HepG2 (cell line): ENCODE data around the gene SYT1. TPM values are rescaled to one million over a fixed set of nuclear protein-coding genes. Genes with fewer than 3 reads are reported as not detected.

Experiments
- ATAC-seq: fragments of 200-7000 bp; cut with Tn5 transposase; 3 replicates; pipeline ENCODE4 v1.9.1; 2020; ENCODE audit warnings: mild to moderate bottlenecking, moderate library complexity
- BruUV-seq: library from RNA; stranded (reverse); fragments of 400-500 nt; replicated peaks from 2 replicates; lab custom pipeline; 2021; lab: Mats Ljungman, UMichigan
- CTCF ChIA-PET: fragments of 300-600 bp; formaldehyde crosslinking; extraction: SDS; loops from one replicate; lab custom pipeline; 2021; ENCODE audit warnings: low total read pairs, inconsistent platforms, low intra/inter-chr PET ratio; lab: Yijun Ruan, JAX
- POLR2A ChIA-PET: fragments of 350-600 bp; sonication (Branson Sonifier 250); formaldehyde crosslinking; loops from one replicate; lab custom pipeline; 2020; ENCODE audit warnings: antibody characterized with exemption, inconsistent platforms; lab: Yijun Ruan, JAX
- DNase-seq: peaks from one replicate; pipeline ENCODE4 v3.0.0-alpha.2; 2015; ENCODE audit warnings: low spot score
- FAIRE-seq: peaks from 3 replicates; lab custom pipeline; 2011; peaks lifted over from hg19 to GRCh38; lab: Jason Lieb, UNC
- H2AFZ ChIP-seq: one replicate; pipeline ENCODE4 v1.6.1; 2011; ENCODE audit warnings: low read length, inconsistent platforms
- H3K27ac ChIP-seq: fragments of 300-600 bp; 3 replicates; pipeline ENCODE4 v1.8.0; 2011; ENCODE audit warnings: mixed run types, mild to moderate bottlenecking, mixed read lengths, low read length, inconsistent platforms; ENCODE audit not compliant: insufficient read depth; ENCODE audit errors: extremely low read length
- H3K27me3 ChIP-seq, 2 experiments: fragments of 200-600 bp in 1 of 2; 2 replicates in 1 of 2; 3 replicates in 1 of 2; pipeline versions ENCODE4 v1.6.0 to v1.8.0; 2011; ENCODE audit warnings: low read length in 2 of 2, mild to moderate bottlenecking in 2 of 2, moderate library complexity in 2 of 2, inconsistent platforms in 1 of 2; ENCODE audit not compliant: insufficient read depth in 2 of 2, control insufficient read depth in 1 of 2
- H3K36me3 ChIP-seq, 2 experiments: fragments of 200-600 bp in 1 of 2; replicated peaks in 1 of 2; 2 replicates in 1 of 2; 3 replicates in 1 of 2; pipeline versions ENCODE4 v1.5.1 to v1.8.0; 2011; ENCODE audit warnings: low read length in 2 of 2, inconsistent platforms in 1 of 2; ENCODE audit not compliant: insufficient read depth in 2 of 2, control insufficient read depth in 1 of 2
- H3K4me1 ChIP-seq: 2 replicates; pipeline ENCODE4 v1.5.1; 2012; ENCODE audit warnings: low read length, inconsistent platforms; ENCODE audit not compliant: insufficient read depth
- H3K4me2 ChIP-seq: 2 replicates; pipeline ENCODE4 v1.6.0; 2011; ENCODE audit warnings: low read depth, low read length, inconsistent platforms
- H3K4me3 ChIP-seq, 3 experiments: fragments of 200-600 bp in 1 of 3; sonication (generic), shearing (Covaris generic) in 1 of 3; replicated peaks in 1 of 3; 2 replicates each; pipeline ENCODE4 v1.5.1; 2011 to 2016; ENCODE audit warnings: low read length in 3 of 3, inconsistent platforms in 2 of 3, low read depth in 2 of 3, mild to moderate bottlenecking in 2 of 3, control low read depth in 1 of 3, mixed read lengths in 1 of 3; ENCODE audit not compliant: insufficient read depth in 1 of 3
- H3K79me2 ChIP-seq: one replicate; pipeline ENCODE4 v1.6.1; 2011; ENCODE audit warnings: low read length, inconsistent platforms; ENCODE audit not compliant: insufficient read depth
- H3K9ac ChIP-seq: 2 replicates; pipeline ENCODE4 v1.6.0; 2011; ENCODE audit warnings: mild to moderate bottlenecking, low read depth, low read length, inconsistent platforms; ENCODE audit not compliant: insufficient read depth
- H3K9me3 ChIP-seq: 2 replicates; pipeline ENCODE4 v1.5.1; 2012; ENCODE audit warnings: mild to moderate bottlenecking, low read length
- H4K20me1 ChIP-seq: 2 replicates; pipeline ENCODE4 v1.6.0; 2011; ENCODE audit warnings: inconsistent platforms, mild to moderate bottlenecking, low read length, moderate library complexity; ENCODE audit not compliant: insufficient read depth
- ATM ChIP-seq: fragments of 450-650 bp; IDR thresholded peaks from 2 replicates; pipeline ENCODE4 v1.7.1; 2017; ENCODE audit warnings: mild to moderate bottlenecking, borderline replicate concordance
- FLYWCH1 ChIP-seq: sonication (generic); formaldehyde crosslinking; IDR thresholded peaks from 2 replicates; pipeline ENCODE4 v1.8.1; 2023; ENCODE audit warnings: mild to moderate bottlenecking, missing genetic modification reagents
- FOXM1 ChIP-seq: sonication (generic); formaldehyde crosslinking; IDR thresholded peaks from 2 replicates; pipeline ENCODE4 v1.5.0; 2020; ENCODE audit warnings: missing genetic modification reagents
- KLF9 ChIP-seq: IDR thresholded peaks from 2 replicates; pipeline ENCODE4 v1.6.1; 2016; ENCODE audit warnings: low read depth
- NFIB ChIP-seq: sonication (generic); formaldehyde crosslinking; IDR thresholded peaks from 2 replicates; pipeline ENCODE4 v1.9.0; 2021; ENCODE audit warnings: missing genetic modification reagents, mild to moderate bottlenecking, borderline replicate concordance
- SRSF9 ChIP-seq: fragments of 200-400 bp; formaldehyde crosslinking; IDR thresholded peaks from 2 replicates; pipeline ENCODE4 v1.6.1; 2018; ENCODE audit warnings: borderline replicate concordance, mild to moderate bottlenecking, low read depth, low read length; ENCODE audit not compliant: insufficient read depth, poor library complexity, severe bottlenecking
- ZNF224 ChIP-seq: sonication (generic); formaldehyde crosslinking; IDR thresholded peaks from 2 replicates; pipeline ENCODE4 v1.5.0; 2020; ENCODE audit warnings: mild to moderate bottlenecking, missing genetic modification reagents
- ZNF333 ChIP-seq: sonication (generic); formaldehyde crosslinking; IDR thresholded peaks from 2 replicates; pipeline ENCODE4 v1.4.0; 2020; ENCODE audit warnings: mild to moderate bottlenecking, missing genetic modification reagents, borderline replicate concordance
- ZNF782 ChIP-seq: sonication (generic); formaldehyde crosslinking; IDR thresholded peaks from 2 replicates; pipeline ENCODE4 v1.4.0; 2020; ENCODE audit warnings: missing genetic modification reagents, mild to moderate bottlenecking, borderline replicate concordance
- WGBS: methylation state at CpG from one replicate; pipeline ENCODE4 v1.1.6; 2017; ENCODE audit warnings: low lambda C conversion rate; 5-methylcytosine and 5-hydroxymethylcytosine counted together
- in situ Hi-C: cut with HindIII; loops from 2 replicates; pipeline ENCODE4 v1.10.0; 2017; ENCODE audit warnings: low pct_unique_long_range_greater_than_20kb; ENCODE audit not compliant: extremely low pct_ligation_motif_present
- intact Hi-C: fragments of 100-400 bp; cut with micrococcal nuclease; formaldehyde crosslinking; loops from one replicate; pipeline ENCODE4 v1.10.0; 2022; ENCODE audit not compliant: unreplicated experiment
- polyA plus RNA-seq, 8 experiments: library from polyadenylated mRNA; depleted of rRNA in 3 of 8; stranded (reverse) in 7 of 8; unstranded in 1 of 8; fragments of >200 nt; fragmentation: Illumina TruSeq in 4 of 8; extraction: Trizol in 4 of 8; gene quantifications; 2 replicates each; pipeline versions ENCODE4 v1.2.1 to v1.2.3, GENCODE V29; 2011 to 2016; ENCODE audit warnings: low read depth in 4 of 8, missing spikeins in 1 of 8, mixed read lengths in 1 of 8; ENCODE audit not compliant: insufficient read depth in 1 of 8
- total RNA-seq, 5 experiments: library from RNA; depleted of rRNA; stranded (reverse); fragments of >200 nt; fragmentation: Illumina TruSeq; extraction: Trizol; gene quantifications; 2 replicates each; pipeline ENCODE4 v1.2.3, GENCODE V29; 2016; ENCODE audit warnings: low read depth in 1 of 5
- TF ChIP-seq, protein P1 (sequence below): sonication (generic); formaldehyde crosslinking; conservative IDR thresholded peaks from 2 replicates; pipeline ENCODE4 v1.8.1; 2023; ENCODE audit warnings: missing genetic modification reagents
- TF ChIP-seq, protein P2 (sequence below): sonication (generic); formaldehyde crosslinking; conservative IDR thresholded peaks from 2 replicates; pipeline ENCODE4 v1.8.0; 2022; ENCODE audit warnings: missing genetic modification reagents
- TF ChIP-seq, protein P3 (sequence below): sonication (generic); formaldehyde crosslinking; IDR thresholded peaks from 2 replicates; pipeline ENCODE4 v1.4.0; 2020; ENCODE audit warnings: mild to moderate bottlenecking, missing genetic modification reagents
- TF ChIP-seq, protein P4 (sequence below): sonication (generic); formaldehyde crosslinking; IDR thresholded peaks from 2 replicates; pipeline ENCODE4 v1.4.0; 2020; ENCODE audit warnings: mild to moderate bottlenecking, missing genetic modification reagents

The SYT1 gene
- total and polyA plus RNA-seq, 2 of the 13 experiments (the other 11 are each of a cell fraction or from before 2014, with no cell fraction given) = not detected

DNA sequence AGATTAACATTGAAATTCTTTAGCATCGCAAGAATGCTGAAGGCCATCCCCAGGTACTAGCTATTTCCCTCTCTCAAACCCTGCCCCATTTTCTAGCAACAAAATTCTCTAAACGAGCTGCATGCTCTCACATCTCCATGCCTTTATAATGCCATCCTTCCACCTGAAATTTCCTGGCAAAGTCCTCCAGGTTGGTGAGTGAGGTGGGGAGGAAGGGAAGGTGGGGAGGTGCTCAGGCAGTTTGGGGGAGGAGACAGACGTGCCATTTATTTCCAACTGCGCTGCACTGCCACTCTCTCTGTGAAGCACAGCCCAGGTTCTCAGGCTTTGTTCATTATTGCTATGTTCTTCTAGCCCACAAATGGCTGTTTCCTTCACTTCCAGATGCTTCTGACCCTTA lies 617.7 kb downstream of the SYT1 start:
- Histone ChIP-seq H3K9me3 (no peaks in the 10 kb centered on the region), H3K36me3 (no peaks in the 10 kb centered on the region), H3K79me2 (no peaks in the 10 kb centered on the region), H3K27me3 (no peaks in the 10 kb centered on the region), H3K4me3 (no peak overlapping the region), H3K4me1 (peaks cover 10% of the 10 kb centered on the region; the same call in 1 of the 2 replicates), H2AFZ (no peak overlapping the region), H4K20me1 (no peaks in the 10 kb centered on the region), H3K4me2 (no peak overlapping the region), H3K27ac (no peak overlapping the region), H3K9ac (no peak overlapping the region)
- TF ChIP-seq FOXM1 (CRISPR knock-in tag) (no peak), ZNF224 (CRISPR knock-in tag) (no peak), FLYWCH1 (no peak), ATM (no peak), NFIB (CRISPR knock-in tag) (no peak), ZNF782 (no peak), ZNF333 (CRISPR knock-in tag) (no peak), KLF9 (CRISPR knock-in tag) (no peak), SRSF9 (no peak)
- TF ChIP-seq, protein P1, sequence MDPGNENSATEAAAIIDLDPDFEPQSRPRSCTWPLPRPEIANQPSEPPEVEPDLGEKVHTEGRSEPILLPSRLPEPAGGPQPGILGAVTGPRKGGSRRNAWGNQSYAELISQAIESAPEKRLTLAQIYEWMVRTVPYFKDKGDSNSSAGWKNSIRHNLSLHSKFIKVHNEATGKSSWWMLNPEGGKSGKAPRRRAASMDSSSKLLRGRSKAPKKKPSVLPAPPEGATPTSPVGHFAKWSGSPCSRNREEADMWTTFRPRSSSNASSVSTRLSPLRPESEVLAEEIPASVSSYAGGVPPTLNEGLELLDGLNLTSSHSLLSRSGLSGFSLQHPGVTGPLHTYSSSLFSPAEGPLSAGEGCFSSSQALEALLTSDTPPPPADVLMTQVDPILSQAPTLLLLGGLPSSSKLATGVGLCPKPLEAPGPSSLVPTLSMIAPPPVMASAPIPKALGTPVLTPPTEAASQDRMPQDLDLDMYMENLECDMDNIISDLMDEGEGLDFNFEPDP (CRISPR knock-in tag) = no peak
- TF ChIP-seq, protein P2, sequence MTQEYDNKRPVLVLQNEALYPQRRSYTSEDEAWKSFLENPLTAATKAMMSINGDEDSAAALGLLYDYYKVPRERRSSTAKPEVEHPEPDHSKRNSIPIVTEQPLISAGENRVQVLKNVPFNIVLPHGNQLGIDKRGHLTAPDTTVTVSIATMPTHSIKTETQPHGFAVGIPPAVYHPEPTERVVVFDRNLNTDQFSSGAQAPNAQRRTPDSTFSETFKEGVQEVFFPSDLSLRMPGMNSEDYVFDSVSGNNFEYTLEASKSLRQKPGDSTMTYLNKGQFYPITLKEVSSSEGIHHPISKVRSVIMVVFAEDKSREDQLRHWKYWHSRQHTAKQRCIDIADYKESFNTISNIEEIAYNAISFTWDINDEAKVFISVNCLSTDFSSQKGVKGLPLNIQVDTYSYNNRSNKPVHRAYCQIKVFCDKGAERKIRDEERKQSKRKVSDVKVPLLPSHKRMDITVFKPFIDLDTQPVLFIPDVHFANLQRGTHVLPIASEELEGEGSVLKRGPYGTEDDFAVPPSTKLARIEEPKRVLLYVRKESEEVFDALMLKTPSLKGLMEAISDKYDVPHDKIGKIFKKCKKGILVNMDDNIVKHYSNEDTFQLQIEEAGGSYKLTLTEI = no peak
- TF ChIP-seq, protein P3, sequence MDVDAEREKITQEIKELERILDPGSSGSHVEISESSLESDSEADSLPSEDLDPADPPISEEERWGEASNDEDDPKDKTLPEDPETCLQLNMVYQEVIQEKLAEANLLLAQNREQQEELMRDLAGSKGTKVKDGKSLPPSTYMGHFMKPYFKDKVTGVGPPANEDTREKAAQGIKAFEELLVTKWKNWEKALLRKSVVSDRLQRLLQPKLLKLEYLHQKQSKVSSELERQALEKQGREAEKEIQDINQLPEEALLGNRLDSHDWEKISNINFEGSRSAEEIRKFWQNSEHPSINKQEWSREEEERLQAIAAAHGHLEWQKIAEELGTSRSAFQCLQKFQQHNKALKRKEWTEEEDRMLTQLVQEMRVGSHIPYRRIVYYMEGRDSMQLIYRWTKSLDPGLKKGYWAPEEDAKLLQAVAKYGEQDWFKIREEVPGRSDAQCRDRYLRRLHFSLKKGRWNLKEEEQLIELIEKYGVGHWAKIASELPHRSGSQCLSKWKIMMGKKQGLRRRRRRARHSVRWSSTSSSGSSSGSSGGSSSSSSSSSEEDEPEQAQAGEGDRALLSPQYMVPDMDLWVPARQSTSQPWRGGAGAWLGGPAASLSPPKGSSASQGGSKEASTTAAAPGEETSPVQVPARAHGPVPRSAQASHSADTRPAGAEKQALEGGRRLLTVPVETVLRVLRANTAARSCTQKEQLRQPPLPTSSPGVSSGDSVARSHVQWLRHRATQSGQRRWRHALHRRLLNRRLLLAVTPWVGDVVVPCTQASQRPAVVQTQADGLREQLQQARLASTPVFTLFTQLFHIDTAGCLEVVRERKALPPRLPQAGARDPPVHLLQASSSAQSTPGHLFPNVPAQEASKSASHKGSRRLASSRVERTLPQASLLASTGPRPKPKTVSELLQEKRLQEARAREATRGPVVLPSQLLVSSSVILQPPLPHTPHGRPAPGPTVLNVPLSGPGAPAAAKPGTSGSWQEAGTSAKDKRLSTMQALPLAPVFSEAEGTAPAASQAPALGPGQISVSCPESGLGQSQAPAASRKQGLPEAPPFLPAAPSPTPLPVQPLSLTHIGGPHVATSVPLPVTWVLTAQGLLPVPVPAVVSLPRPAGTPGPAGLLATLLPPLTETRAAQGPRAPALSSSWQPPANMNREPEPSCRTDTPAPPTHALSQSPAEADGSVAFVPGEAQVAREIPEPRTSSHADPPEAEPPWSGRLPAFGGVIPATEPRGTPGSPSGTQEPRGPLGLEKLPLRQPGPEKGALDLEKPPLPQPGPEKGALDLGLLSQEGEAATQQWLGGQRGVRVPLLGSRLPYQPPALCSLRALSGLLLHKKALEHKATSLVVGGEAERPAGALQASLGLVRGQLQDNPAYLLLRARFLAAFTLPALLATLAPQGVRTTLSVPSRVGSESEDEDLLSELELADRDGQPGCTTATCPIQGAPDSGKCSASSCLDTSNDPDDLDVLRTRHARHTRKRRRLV = no peak
- TF ChIP-seq, protein P4, sequence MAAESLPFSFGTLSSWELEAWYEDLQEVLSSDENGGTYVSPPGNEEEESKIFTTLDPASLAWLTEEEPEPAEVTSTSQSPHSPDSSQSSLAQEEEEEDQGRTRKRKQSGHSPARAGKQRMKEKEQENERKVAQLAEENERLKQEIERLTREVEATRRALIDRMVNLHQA (CRISPR knock-in tag) = no peak
- FAIRE-seq (no peak), DNase-seq (no peak), ATAC-seq (no peak; the same call in 2 of the 3 replicates)
- intact Hi-C loops = no loop called here
- in situ Hi-C loops = no loop called here
- POLR2A ChIA-PET = no interaction called here
- CTCF ChIA-PET = no interaction called here
- BruUV-seq = no TSS peak
- WGBS = 15% methylated on average over 4 of the region's 4 CpGs
